Trophoblast cell (in vitro differentiated cells and primary cell): Measurements from ENCODE around the gene KIF5C.
A peak's percentile ranks its signal among the peaks of the same experiment; 100 is the strongest.

Source experiments
- DNase-seq, 2 donors: peaks; one replicate each; pipeline ENCODE4 v3.0.0-alpha.2; 2016
- H2AFZ ChIP-seq: 2 replicates; pipeline ENCODE4 v1.6.1; 2013; ENCODE audit warnings: low read length, moderate library complexity, mild to moderate bottlenecking; ENCODE audit not compliant: insufficient read depth, poor library complexity
- H2AK5ac ChIP-seq: 2 replicates; pipeline ENCODE4 v1.6.1; 2013; ENCODE audit warnings: mild to moderate bottlenecking, low read length
- H2BK120ac ChIP-seq: 2 replicates; pipeline ENCODE4 v1.6.1; 2013; ENCODE audit warnings: low read length, mild to moderate bottlenecking, moderate library complexity; ENCODE audit not compliant: insufficient read depth, poor library complexity
- H2BK12ac ChIP-seq: 2 replicates; pipeline ENCODE4 v1.6.1; 2013; ENCODE audit warnings: mild to moderate bottlenecking, low read length, moderate library complexity
- H2BK5ac ChIP-seq: 2 replicates; pipeline ENCODE4 v1.6.1; 2013; ENCODE audit warnings: low read length, low read depth, moderate library complexity, mild to moderate bottlenecking; ENCODE audit not compliant: poor library complexity
- H3K14ac ChIP-seq: 2 replicates; pipeline ENCODE4 v1.6.1; 2013; ENCODE audit warnings: mild to moderate bottlenecking, low read length
- H3K18ac ChIP-seq: 2 replicates; pipeline ENCODE4 v1.6.1; 2013; ENCODE audit warnings: mild to moderate bottlenecking, low read length
- H3K23ac ChIP-seq: 2 replicates; pipeline ENCODE4 v1.6.1; 2013; ENCODE audit warnings: low read length
- H3K27ac ChIP-seq: 2 replicates; pipeline ENCODE4 v1.5.1; 2013; ENCODE audit warnings: low read depth, mild to moderate bottlenecking, inconsistent platforms, low read length, moderate library complexity
- H3K27me3 ChIP-seq: 2 replicates; pipeline ENCODE4 v1.6.1; 2013; ENCODE audit warnings: inconsistent platforms, mild to moderate bottlenecking, low read length, moderate library complexity; ENCODE audit not compliant: insufficient read depth
- H3K36me3 ChIP-seq, 2 experiments: 1 replicate in 1 of 2; 2 replicates in 1 of 2; pipeline ENCODE4 v1.6.1; 2013; ENCODE audit warnings: low read length in 2 of 2, mild to moderate bottlenecking in 2 of 2, moderate library complexity in 1 of 2; ENCODE audit not compliant: insufficient read depth in 2 of 2, control insufficient read depth in 1 of 2
- H3K4ac ChIP-seq: 2 replicates; pipeline ENCODE4 v1.6.1; 2013; ENCODE audit warnings: low read depth, mild to moderate bottlenecking, low read length, moderate library complexity
- H3K4me1 ChIP-seq, 2 experiments: 1 replicate in 1 of 2; 2 replicates in 1 of 2; pipeline ENCODE4 v1.6.1; 2013; ENCODE audit warnings: low read length in 2 of 2, mild to moderate bottlenecking in 2 of 2, moderate library complexity in 1 of 2; ENCODE audit not compliant: insufficient read depth in 2 of 2, control insufficient read depth in 1 of 2
- H3K4me2 ChIP-seq: 2 replicates; pipeline ENCODE4 v1.6.1; 2013; ENCODE audit warnings: inconsistent platforms, mild to moderate bottlenecking, low read length, moderate library complexity
- H3K4me3 ChIP-seq: 2 replicates; pipeline ENCODE4 v1.5.1; 2013; ENCODE audit warnings: mild to moderate bottlenecking, low read depth, low read length, inconsistent platforms
- H3K79me1 ChIP-seq: one replicate; pipeline ENCODE4 v1.6.1; 2013; ENCODE audit warnings: low read length
- H3K79me2 ChIP-seq: 2 replicates; pipeline ENCODE4 v1.6.1; 2013; ENCODE audit warnings: low read length, mild to moderate bottlenecking; ENCODE audit not compliant: control insufficient read depth, insufficient read depth, poor library complexity
- H3K9ac ChIP-seq: 2 replicates; pipeline ENCODE4 v1.6.1; 2013; ENCODE audit warnings: mild to moderate bottlenecking, low read length
- H3K9me3 ChIP-seq: 2 replicates; pipeline ENCODE4 v1.6.1; 2013; ENCODE audit warnings: low read depth, mild to moderate bottlenecking, control low read depth, inconsistent platforms, low read length; ENCODE audit not compliant: insufficient read depth
- H4K12ac ChIP-seq: 2 replicates; pipeline ENCODE4 v1.6.1; 2013; ENCODE audit warnings: low read depth, mild to moderate bottlenecking, low read length, moderate library complexity
- H4K8ac ChIP-seq: 2 replicates; pipeline ENCODE4 v1.6.1; 2013; ENCODE audit warnings: low read depth, mild to moderate bottlenecking, low read length, moderate library complexity
- H4K91ac ChIP-seq: one replicate; pipeline ENCODE4 v1.6.1; 2013; ENCODE audit warnings: low read depth, mild to moderate bottlenecking, low read length, moderate library complexity
- WGBS: extraction: QIAGEN DNeasy Blood & Tissue Kit; methylation state at CpG from one replicate; pipeline ENCODE4 v1.1.7; 2013; ENCODE audit warnings: missing lambda C conversion rate; ENCODE audit not compliant: insufficient read length, insufficient coverage; ENCODE audit errors: extremely low coverage; 5-methylcytosine and 5-hydroxymethylcytosine counted together

Gene KIF5C

DNA sequence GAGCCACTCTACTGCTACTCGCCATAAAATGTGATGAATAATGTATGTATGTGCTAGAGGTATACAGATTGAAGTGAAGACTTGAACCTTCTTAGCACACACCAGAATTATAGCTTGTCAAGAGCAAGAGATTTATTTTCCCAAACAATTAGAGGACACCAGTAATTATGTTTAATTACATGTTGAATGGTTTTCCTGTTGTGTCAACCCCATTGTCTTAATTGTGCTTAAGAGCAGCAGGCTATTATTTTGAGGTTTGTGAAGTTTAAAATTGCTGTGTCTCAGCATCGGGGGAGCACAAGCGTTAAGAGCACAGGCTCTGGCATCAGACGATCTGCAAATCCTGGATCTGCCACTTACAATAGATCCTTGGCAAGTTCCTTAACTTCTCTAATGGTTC lies 29.0 kb downstream of the KIF5C start:
- WGBS, result no CpG with 5 or more reads among the region's 4 CpGs

DNA sequence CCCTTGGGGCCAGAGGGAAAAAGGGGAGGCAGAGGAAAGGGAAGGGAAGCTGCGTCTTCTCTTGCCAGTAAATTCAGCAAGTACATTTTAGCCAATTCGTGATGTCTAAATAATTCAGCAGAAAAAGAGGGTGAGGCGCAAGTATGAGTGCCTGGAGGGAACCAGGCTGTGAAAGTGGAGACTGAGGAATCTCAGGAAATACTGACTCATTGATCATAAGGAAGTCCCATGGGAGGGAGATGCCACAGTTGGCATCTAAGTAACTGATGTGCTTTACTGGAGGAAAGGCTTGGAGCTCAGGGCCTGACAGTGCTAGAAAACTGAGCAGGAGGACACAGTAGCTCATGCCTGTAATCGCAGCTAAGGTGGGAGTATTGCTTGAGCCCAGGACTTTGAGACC lies 31.1 kb downstream of the KIF5C start:
- Histone ChIP-seq H3K14ac (no peak overlapping the region), H3K36me3 (no peaks in the 10 kb centered on the region), H2BK12ac (no peak overlapping the region), H3K23ac (no peak overlapping the region), H3K79me2 (no peaks in the 10 kb centered on the region), H3K4ac (no peak overlapping the region), H3K9ac (no peak overlapping the region), H2AK5ac (no peak overlapping the region), H3K4me2 (no peak overlapping the region), H2BK120ac (no peak overlapping the region), H3K79me1 (no peaks in the 10 kb centered on the region), H3K27ac (no peak overlapping the region), H4K91ac (no peak overlapping the region), H3K4me1 (no peaks in the 10 kb centered on the region), H4K8ac (no peak overlapping the region), H3K18ac (no peak overlapping the region), H2BK5ac (no peak overlapping the region), H3K4me3 (no peak overlapping the region), H3K9me3 (no peaks in the 10 kb centered on the region), H3K27me3 (no peaks in the 10 kb centered on the region), H4K12ac (no peak overlapping the region), H2AFZ (no peak overlapping the region)
- WGBS, result no CpG with 5 or more reads among the region's 4 CpGs
- DNase-seq, result no peak

More for the DNA sequence above, 29.0 kb downstream of the KIF5C start:
- H2AK5ac ChIP-seq, result no peak overlapping the region
- no peak overlapping the region for H2AFZ ChIP-seq
- H3K18ac ChIP-seq, result no peak overlapping the region
- H4K12ac ChIP-seq, result no peak overlapping the region
- H3K79me2 ChIP-seq, result no peaks in the 10 kb centered on the region
- no peak overlapping the region for H2BK12ac ChIP-seq
- H2BK120ac ChIP-seq, result no peak overlapping the region
- H4K91ac ChIP-seq, result no peak overlapping the region
- no peak overlapping the region for H3K9ac ChIP-seq
- H3K14ac ChIP-seq, result no peak overlapping the region
- H3K4me3 ChIP-seq, result no peak overlapping the region
- no peaks in the 10 kb centered on the region for H3K36me3 ChIP-seq
- no peak for DNase-seq
- no peak overlapping the region for H3K4ac ChIP-seq
- H3K79me1 ChIP-seq, result no peaks in the 10 kb centered on the region
- H2BK5ac ChIP-seq, result no peak overlapping the region
- no peaks in the 10 kb centered on the region for H3K9me3 ChIP-seq
- no peak overlapping the region for H3K23ac ChIP-seq
- no peak overlapping the region for H4K8ac ChIP-seq
- H3K4me2 ChIP-seq, result no peak overlapping the region
- no peaks in the 10 kb centered on the region for H3K27me3 ChIP-seq
- H3K4me1 ChIP-seq, result no peaks in the 10 kb centered on the region
- no peak overlapping the region for H3K27ac ChIP-seq

DNA sequence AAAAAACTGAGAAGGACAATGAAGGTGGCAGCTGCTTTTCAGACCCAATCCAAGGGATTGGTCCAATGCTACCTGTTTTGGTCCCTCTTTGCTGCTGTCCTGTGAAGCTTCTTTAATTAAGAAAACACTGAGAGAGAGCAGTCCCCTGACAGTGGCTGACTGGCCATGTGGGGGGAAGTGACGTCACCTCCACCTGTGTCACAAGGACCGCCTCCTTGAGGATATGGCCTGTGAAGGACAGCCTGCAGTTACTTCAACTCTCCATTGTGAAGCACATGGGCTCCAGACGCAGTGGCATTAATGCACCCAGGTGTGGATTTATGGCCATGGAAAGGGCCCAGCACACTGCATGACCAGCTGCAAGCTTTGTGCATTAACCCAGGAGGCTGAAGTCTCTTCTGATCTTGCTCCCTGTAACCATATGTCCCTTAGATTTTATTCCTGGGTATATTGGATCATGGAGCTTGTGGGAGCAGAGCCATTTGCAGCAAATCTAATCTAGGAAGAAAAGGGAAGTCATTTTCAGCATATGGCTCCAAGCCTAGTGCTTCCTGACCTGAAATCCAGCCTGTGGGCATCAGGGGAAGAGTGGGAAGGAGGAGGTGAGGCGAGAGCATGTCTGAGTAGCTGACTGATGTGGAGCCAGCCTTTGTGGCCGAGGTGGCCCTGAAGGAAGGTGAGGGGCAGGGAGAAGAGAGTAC lies 32.2 kb downstream of the KIF5C start:
- H2BK5ac ChIP-seq, result no peak overlapping the region
- DNase-seq, result no peak
- no peak overlapping the region for H2AK5ac ChIP-seq
- no CpG with 5 or more reads among the region's 5 CpGs for WGBS
- H3K79me1 ChIP-seq, result no peaks in the 10 kb centered on the region
- H2BK120ac ChIP-seq, result no peak overlapping the region
- H3K27me3 ChIP-seq, result no peaks in the 10 kb centered on the region
- no peak overlapping the region for H3K4me2 ChIP-seq
- no peak overlapping the region for H3K18ac ChIP-seq
- H3K23ac ChIP-seq, result no peak overlapping the region
- no peaks in the 10 kb centered on the region for H3K79me2 ChIP-seq
- H3K27ac ChIP-seq, result no peak overlapping the region
- no peaks in the 10 kb centered on the region for H3K4me1 ChIP-seq
- no peak overlapping the region for H2BK12ac ChIP-seq
- H3K9ac ChIP-seq, result no peak overlapping the region
- H4K8ac ChIP-seq, result no peak overlapping the region
- no peak overlapping the region for H4K91ac ChIP-seq
- no peak overlapping the region for H4K12ac ChIP-seq
- H3K36me3 ChIP-seq, result no peaks in the 10 kb centered on the region
- H2AFZ ChIP-seq, result no peak overlapping the region
- no peak overlapping the region for H3K14ac ChIP-seq
- H3K4me3 ChIP-seq, result no peak overlapping the region
- H3K9me3 ChIP-seq, result no peaks in the 10 kb centered on the region
- no peak overlapping the region for H3K4ac ChIP-seq

DNA sequence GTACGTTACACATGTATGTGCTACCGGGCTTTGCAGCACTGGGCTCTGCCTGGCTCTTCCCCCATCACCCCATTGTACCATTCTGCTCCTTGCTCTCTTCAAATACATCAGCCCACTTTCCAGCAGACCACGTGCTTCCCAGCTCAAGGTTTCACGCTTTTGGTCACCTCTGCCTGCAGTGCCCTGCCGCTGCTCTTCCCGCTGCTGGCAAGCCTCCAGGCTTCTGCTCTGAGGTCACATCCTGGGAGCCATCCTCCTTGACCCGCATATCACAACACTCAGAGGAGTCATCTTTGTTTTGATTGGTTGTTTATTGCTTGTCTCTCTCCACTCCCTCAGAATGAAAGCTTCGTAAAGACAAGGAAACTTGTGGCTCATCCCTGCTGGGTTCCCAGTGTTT lies 34.1 kb downstream of the KIF5C start:
- Histone ChIP-seq H3K27me3 (no peaks in the 10 kb centered on the region), H2AK5ac (no peak overlapping the region), H4K12ac (no peak overlapping the region), H3K79me1 (no peaks in the 10 kb centered on the region), H3K23ac (no peak overlapping the region), H4K8ac (no peak overlapping the region), H2BK120ac (no peak overlapping the region), H3K18ac (no peak overlapping the region), H3K36me3 (no peaks in the 10 kb centered on the region), H3K9ac (no peak overlapping the region), H3K4ac (no peak overlapping the region), H3K4me2 (no peak overlapping the region), H2BK12ac (no peak overlapping the region), H3K14ac (no peak overlapping the region), H2BK5ac (no peak overlapping the region), H3K4me3 (no peak overlapping the region), H3K79me2 (no peaks in the 10 kb centered on the region), H3K9me3 (no peaks in the 10 kb centered on the region), H3K4me1 (no peaks in the 10 kb centered on the region), H4K91ac (no peak overlapping the region), H2AFZ (no peak overlapping the region), H3K27ac (no peak overlapping the region)
- DNase-seq, result peak; percentile 44 to 65
- WGBS, result no CpG with 5 or more reads among the region's 8 CpGs
